Hepatocyte (in vitro differentiated cells): Measurements from ENCODE around the gene RFC2. TPM values are rescaled to one million over a fixed set of nuclear protein-coding genes. Genes with fewer than 3 reads are reported as not detected.

ENCODE experiments used
- DNase-seq: peaks from one replicate; pipeline ENCODE4 v3.0.0-alpha.2; 2016; ENCODE audit warnings: low spot score
- H2AFZ ChIP-seq: fragments of 200-600 bp; sonication (generic); 2 replicates; pipeline ENCODE4 v1.6.0; 2016; ENCODE audit warnings: antibody characterized with exemption, mild to moderate bottlenecking
- H3K27ac ChIP-seq: fragments of 200-600 bp; sonication (generic); 2 replicates; pipeline ENCODE4 v1.5.1; 2016; ENCODE audit warnings: mild to moderate bottlenecking
- H3K27me3 ChIP-seq: fragments of 200-600 bp; sonication (generic); 2 replicates; pipeline ENCODE4 v1.6.1; 2016
- H3K36me3 ChIP-seq: fragments of 200-600 bp; sonication (generic); replicated peaks from 2 replicates; pipeline ENCODE4 v1.5.1; 2016; ENCODE audit warnings: low read depth; ENCODE audit not compliant: insufficient read depth
- H3K4me1 ChIP-seq: fragments of 200-600 bp; sonication (generic); 2 replicates; pipeline ENCODE4 v1.5.1; 2016; ENCODE audit warnings: mild to moderate bottlenecking, moderate library complexity; ENCODE audit not compliant: insufficient read depth
- H3K4me2 ChIP-seq: fragments of 200-600 bp; sonication (generic); 2 replicates; pipeline ENCODE4 v1.6.0; 2016
- H3K4me3 ChIP-seq: fragments of 200-600 bp; sonication (generic); 2 replicates; pipeline ENCODE4 v1.5.1; 2016; ENCODE audit warnings: mild to moderate bottlenecking
- H3K79me2 ChIP-seq: fragments of 200-600 bp; sonication (generic); 2 replicates; pipeline ENCODE4 v1.6.0; 2017; ENCODE audit warnings: mild to moderate bottlenecking
- H3K9me2 ChIP-seq: fragments of 200-600 bp; sonication (generic); replicated peaks from 2 replicates; pipeline ENCODE4 v1.6.0; 2017; ENCODE audit warnings: mild to moderate bottlenecking; ENCODE audit not compliant: insufficient read depth
- H3K9me3 ChIP-seq: fragments of 200-600 bp; sonication (generic); 2 replicates; pipeline ENCODE4 v1.5.1; 2016; ENCODE audit warnings: low read depth, mild to moderate bottlenecking
- H4K20me1 ChIP-seq: fragments of 200-600 bp; sonication (generic); 2 replicates; pipeline ENCODE4 v1.6.0; 2016; ENCODE audit warnings: mild to moderate bottlenecking; ENCODE audit not compliant: insufficient read depth, poor library complexity, severe bottlenecking
- EZH2 ChIP-seq: fragments of 200-600 bp; sonication (generic); IDR thresholded peaks from 2 replicates; pipeline ENCODE4 v1.6.1; 2016; ENCODE audit warnings: antibody characterized with exemption, mild to moderate bottlenecking, borderline replicate concordance
- EZH2phosphoT487 ChIP-seq: fragments of 200-600 bp; sonication (generic); IDR thresholded peaks from one replicate; pipeline ENCODE4 v1.6.1; 2018; ENCODE audit warnings: antibody characterized with exemption, mild to moderate bottlenecking, low read depth, moderate library complexity; ENCODE audit not compliant: unreplicated experiment, severe bottlenecking
- WGBS: methylation state at CpG from one replicate; pipeline ENCODE4 v1.1.6; 2016; ENCODE audit warnings: low lambda C conversion rate; ENCODE audit errors: missing lambda C conversion rate; 5-methylcytosine and 5-hydroxymethylcytosine counted together
- polyA plus RNA-seq: library from polyadenylated mRNA; unstranded; fragments of >200 nt; fragmentation: Nextera tagmentation; extraction: Ambion mirVana; gene quantifications from 2 replicates; pipeline ENCODE4 v1.2.1, GENCODE V29; 2016
- total RNA-seq: library from RNA; depleted of rRNA; stranded (reverse); fragments of >200 nt; gene quantifications from 2 replicates; pipeline ENCODE4 v1.2.3, GENCODE V29; 2014
- TF ChIP-seq, protein P1 (sequence below): fragments of 200-600 bp; sonication (generic); IDR thresholded peaks from 2 replicates; pipeline ENCODE4 v1.5.1; 2016; ENCODE audit warnings: antibody characterized with exemption, mild to moderate bottlenecking; ENCODE audit not compliant: poor library complexity

RFC2 gene
- total and polyA plus RNA-seq, 2 experiments from 2014 or later = 16.8 to 25.4 TPM

DNA sequence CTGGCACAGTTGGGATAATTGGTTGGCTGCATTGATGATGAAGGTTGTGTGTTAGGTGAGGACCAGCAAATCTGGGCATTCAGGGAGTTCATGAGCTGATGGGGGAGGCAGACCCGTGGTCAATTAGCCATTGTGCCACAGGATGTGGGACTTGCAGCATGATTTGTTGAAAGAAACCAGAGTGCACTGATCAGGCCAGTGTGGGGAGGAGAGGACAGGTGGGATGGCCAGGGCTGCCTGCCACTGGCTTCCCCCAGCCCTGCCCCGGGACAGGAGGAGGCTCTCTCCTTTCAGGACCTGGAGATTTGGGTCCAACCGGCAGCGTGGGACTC, 39.3 kb upstream of the RFC2 start:
- Histone ChIP-seq H3K9me2 (no peaks in the 10 kb centered on the region), H2AFZ (no peak overlapping the region), H4K20me1 (peaks cover 52% of the 10 kb centered on the region), H3K36me3 (no peaks in the 10 kb centered on the region), H3K4me3 (no peak overlapping the region), H3K27ac (peak overlapping the region; percentile 86), H3K9me3 (no peaks in the 10 kb centered on the region), H3K79me2 (peaks cover 89% of the 10 kb centered on the region), H3K4me2 (peak overlapping the region; percentile 63), H3K4me1 (peaks cover 40% of the 10 kb centered on the region), H3K27me3 (no peaks in the 10 kb centered on the region)
- DNase-seq = no peak
- no peak for TF ChIP-seq EZH2
- 85% methylated on average over 4 of the region's 4 CpGs for WGBS

DNA sequence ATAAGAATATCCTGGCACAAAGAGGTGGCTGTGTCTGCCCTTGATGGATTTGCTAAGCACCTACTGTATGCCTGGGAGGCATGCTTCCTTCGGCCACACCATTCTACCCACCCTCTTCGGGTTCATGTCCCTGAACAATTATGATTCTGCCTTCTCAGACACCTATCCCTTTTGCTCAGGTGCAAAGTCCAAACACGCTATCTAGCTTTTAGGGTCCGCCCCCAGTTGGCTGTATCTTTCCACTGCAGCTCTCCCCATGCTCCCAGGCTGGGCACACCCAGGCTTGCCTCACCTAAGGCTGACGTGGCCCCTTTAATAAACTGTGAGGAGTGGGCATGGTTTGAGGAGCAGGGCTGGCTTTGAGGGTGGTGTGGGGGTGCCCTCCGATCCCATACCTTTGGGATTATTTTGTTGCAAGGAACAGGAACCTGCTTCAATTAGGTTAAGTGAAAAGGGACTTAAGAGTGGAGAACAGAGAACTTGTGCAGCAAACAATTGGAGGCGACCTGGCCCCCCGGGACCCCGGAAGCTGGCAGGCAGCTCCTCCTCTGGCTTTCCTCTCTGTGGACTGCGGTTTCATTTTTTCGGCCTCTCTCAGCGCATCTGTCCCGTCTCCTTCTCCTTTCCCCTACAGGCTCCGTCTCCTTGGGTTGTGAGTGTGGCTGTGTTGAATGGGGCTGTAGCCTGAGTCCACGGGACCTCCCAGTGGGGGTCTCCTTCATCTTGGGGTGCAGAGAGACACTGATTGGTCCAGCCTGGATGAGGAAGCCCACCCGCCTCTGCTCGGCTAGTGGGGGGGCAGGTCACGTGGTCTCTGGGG, 38.8 kb upstream of the RFC2 start:
- Histone ChIP-seq H3K27ac (peak overlapping the region; percentile 86), H4K20me1 (peaks cover 50% of the 10 kb centered on the region), H3K9me2 (no peaks in the 10 kb centered on the region), H2AFZ (no peak overlapping the region), H3K36me3 (no peaks in the 10 kb centered on the region), H3K27me3 (no peaks in the 10 kb centered on the region), H3K4me2 (peak overlapping the region; percentile 63), H3K9me3 (no peaks in the 10 kb centered on the region), H3K4me1 (peaks cover 45% of the 10 kb centered on the region), H3K79me2 (peaks cover 84% of the 10 kb centered on the region), H3K4me3 (no peak overlapping the region)
- WGBS = 68% methylated on average over 18 of the region's 18 CpGs
- TF ChIP-seq EZH2 = no peak
- TF ChIP-seq, protein P1, sequence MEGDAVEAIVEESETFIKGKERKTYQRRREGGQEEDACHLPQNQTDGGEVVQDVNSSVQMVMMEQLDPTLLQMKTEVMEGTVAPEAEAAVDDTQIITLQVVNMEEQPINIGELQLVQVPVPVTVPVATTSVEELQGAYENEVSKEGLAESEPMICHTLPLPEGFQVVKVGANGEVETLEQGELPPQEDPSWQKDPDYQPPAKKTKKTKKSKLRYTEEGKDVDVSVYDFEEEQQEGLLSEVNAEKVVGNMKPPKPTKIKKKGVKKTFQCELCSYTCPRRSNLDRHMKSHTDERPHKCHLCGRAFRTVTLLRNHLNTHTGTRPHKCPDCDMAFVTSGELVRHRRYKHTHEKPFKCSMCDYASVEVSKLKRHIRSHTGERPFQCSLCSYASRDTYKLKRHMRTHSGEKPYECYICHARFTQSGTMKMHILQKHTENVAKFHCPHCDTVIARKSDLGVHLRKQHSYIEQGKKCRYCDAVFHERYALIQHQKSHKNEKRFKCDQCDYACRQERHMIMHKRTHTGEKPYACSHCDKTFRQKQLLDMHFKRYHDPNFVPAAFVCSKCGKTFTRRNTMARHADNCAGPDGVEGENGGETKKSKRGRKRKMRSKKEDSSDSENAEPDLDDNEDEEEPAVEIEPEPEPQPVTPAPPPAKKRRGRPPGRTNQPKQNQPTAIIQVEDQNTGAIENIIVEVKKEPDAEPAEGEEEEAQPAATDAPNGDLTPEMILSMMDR = no peak
- TF ChIP-seq EZH2phosphoT487 = no peak
- peak; percentile 86 for DNase-seq

DNA sequence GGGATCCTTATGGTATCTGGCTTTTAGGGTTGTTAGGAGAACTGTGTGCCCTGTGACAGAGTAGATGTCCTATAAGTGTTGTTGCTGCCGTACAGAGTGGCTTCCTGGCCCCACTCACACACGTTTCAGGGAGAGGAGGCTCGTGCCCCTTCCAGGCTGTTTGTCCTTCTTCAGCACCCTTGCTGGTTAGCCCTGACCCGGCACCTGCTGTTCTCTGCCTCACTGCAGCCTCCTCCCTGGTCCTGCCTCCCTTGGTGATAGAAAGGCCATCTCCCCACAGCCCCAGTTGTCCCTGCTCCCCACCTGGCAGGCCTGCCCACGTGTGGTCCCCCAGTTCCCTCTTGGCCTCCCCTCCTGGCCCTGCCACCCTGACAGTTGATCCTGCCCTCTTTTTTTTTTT, 37.3 kb upstream of the RFC2 start:
- H3K4me3 ChIP-seq = no peak overlapping the region
- H3K4me1 ChIP-seq = peaks cover 45% of the 10 kb centered on the region

DNA sequence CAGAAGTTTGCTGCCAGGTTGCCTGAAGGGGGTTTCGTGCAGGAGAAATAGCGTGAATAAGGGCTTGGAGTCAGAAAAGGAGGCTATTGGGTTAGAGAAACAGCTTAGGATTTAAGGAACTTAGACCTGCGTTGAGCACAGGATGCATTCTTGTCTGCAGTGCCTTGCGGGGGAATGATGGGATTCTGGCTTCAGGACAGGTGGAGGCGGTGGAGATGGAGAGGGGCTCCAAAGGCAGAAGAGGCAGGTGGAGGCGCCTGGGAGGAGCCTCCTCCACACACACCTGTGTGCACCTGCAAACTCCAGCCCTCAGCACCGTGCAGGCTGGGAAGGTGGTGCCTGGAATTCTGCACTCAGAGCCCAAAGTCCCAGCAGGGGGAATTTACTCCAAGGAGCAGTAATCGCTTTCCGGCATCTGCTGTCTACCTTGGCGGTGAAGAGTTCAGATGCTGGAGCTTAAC, 36.8 kb upstream of the RFC2 start:
- Histone ChIP-seq H3K9me3 (no peaks in the 10 kb centered on the region), H3K27ac (peak overlapping the region; percentile 13), H3K4me1 (peaks cover 45% of the 10 kb centered on the region), H3K9me2 (no peaks in the 10 kb centered on the region), H3K4me3 (peak overlapping the region; percentile 98), H4K20me1 (peaks cover 44% of the 10 kb centered on the region), H3K36me3 (no peaks in the 10 kb centered on the region), H3K27me3 (no peaks in the 10 kb centered on the region), H2AFZ (no peak overlapping the region), H3K79me2 (peaks cover 64% of the 10 kb centered on the region), H3K4me2 (peak overlapping the region; percentile 98)
- DNase-seq = no peak
- 51% methylated on average over 10 of the region's 10 CpGs for WGBS
- no peak for TF ChIP-seq EZH2
- TF ChIP-seq, protein P1 = no peak

More for the DNA sequence above, 37.3 kb upstream of the RFC2 start:
- Histone ChIP-seq H2AFZ (no peak overlapping the region), H3K9me3 (no peaks in the 10 kb centered on the region), H3K9me2 (no peaks in the 10 kb centered on the region), H3K36me3 (no peaks in the 10 kb centered on the region), H3K4me2 (peak overlapping the region; percentile 98), H3K27me3 (no peaks in the 10 kb centered on the region), H3K79me2 (peaks cover 69% of the 10 kb centered on the region), H4K20me1 (peaks cover 45% of the 10 kb centered on the region), H3K27ac (no peak overlapping the region)
- no peak for TF ChIP-seq EZH2phosphoT487
- TF ChIP-seq, protein P1 = no peak
- DNase-seq = no peak
- WGBS = 81% methylated on average over 5 of the region's 5 CpGs
